Measurements from ENCODE around the gene ADPRM.

DNA sequence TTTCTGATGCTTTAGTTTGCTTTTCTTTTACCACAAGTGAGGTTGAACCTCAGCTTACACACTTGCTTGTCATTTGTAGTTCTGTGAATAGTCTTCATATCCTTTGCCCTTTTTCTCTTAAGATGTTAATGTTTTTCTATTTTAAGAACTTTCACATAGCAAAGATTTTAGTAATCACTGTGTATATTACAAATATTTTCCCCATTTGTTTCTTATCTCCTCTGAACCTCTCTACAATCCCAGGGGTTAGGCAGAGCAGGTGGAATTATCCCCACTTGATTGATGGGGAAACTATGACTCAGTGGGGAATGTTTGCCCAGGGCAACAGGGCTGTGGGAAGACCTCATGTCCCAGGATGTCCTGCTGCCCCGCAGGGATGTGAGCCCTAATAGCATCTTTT is 28.6 kb upstream of the ADPRM start:
- TF ChIP-seq CTCF (IDR thresholded peaks at IDR 0.05) = no peak
- no peak for TF ChIP-seq EP300 (IDR thresholded peaks at IDR 0.05)
- TF ChIP-seq POLR2A (IDR thresholded peaks at IDR 0.05) = no peak
